ENCODE data around the gene C1orf35.

DNA sequence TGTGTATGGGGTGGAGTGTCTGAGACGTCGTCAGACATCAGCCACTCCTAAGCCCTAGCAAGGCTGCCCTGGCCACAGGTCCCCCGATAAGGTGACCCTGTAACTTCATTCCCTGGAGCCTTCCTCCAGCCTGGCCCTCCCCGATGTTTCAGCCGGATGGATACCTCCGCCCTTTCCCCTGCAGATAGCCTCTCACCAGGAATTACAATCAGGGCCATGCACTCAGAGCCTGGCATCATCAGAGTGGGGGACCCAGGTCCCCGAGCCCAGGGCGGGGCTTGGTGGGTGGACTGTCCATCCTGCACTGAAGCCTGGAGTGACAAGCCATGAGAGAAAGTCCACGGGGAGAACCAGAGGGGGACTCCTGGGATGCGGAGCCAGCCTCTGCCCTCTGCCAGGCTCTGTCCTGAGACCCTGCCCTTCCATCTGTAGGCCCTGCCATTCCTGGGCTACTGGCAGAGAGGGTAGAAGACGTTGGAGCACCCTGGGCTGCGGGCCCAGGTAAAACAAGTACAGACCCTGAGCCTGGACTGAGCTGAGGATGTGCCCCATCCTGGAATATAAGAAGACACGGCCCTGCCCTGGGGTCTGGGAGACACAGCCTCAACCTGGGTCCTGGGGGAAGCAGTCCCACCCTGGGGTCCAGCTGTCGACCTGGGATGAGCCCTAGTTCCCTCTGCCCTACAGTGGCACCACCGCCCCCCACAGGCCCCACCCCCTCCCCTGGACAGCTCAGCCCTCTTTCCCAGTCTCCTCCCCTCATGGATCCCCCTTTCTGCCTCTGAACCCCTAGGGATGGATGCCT lies 37.4 kb downstream of the C1orf35 start:
- TF ChIP-seq EP300 (IDR thresholded peaks at IDR 0.05) (no peak), POLR2AphosphoS5 (IDR thresholded peaks at IDR 0.05) (no peak), POLR2A (IDR thresholded peaks at IDR 0.05) (no peak)
- TF ChIP-seq, protein P1, sequence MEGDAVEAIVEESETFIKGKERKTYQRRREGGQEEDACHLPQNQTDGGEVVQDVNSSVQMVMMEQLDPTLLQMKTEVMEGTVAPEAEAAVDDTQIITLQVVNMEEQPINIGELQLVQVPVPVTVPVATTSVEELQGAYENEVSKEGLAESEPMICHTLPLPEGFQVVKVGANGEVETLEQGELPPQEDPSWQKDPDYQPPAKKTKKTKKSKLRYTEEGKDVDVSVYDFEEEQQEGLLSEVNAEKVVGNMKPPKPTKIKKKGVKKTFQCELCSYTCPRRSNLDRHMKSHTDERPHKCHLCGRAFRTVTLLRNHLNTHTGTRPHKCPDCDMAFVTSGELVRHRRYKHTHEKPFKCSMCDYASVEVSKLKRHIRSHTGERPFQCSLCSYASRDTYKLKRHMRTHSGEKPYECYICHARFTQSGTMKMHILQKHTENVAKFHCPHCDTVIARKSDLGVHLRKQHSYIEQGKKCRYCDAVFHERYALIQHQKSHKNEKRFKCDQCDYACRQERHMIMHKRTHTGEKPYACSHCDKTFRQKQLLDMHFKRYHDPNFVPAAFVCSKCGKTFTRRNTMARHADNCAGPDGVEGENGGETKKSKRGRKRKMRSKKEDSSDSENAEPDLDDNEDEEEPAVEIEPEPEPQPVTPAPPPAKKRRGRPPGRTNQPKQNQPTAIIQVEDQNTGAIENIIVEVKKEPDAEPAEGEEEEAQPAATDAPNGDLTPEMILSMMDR (IDR thresholded peaks at IDR 0.05): no peak
